ENCODE data around the gene MAN2A1.
A peak's percentile ranks its signal among the peaks of the same experiment; 100 is the strongest.

MAN2A1 gene

GRCh38 chr5:109844695-109845094, 155.0 kb downstream of the MAN2A1 start:
- no peak for DNase-seq (ENCODE audit: low read depth, low spot score)
- no peak overlapping the region for H3K4me3 ChIP-seq (ENCODE audit: low read length)

DNA sequence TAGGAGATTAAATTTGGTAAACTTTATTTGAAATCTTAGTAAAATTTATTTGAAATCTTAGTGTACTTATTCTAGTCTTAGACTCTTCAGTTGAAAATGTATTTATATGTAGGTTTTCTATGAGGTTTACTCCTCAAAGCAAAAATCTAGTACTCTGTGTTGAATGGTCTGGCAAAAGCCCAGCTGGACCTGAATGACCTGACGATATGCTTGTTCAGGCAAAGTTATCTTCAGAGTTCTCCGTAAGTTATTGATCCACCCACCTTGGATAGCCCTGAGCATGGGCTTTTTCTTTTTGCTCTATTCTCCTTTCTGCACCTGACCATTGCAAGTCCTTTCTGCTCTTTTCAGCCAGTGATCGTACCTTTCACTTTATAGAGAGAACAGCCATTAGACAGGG, 158.4 kb downstream of the MAN2A1 start:
- no peak overlapping the region for H3K4me3 ChIP-seq (ENCODE audit: low read length)
- no peak for DNase-seq (ENCODE audit: low read depth, low spot score)

GRCh38 chr5:109849478-109850088, 159.9 kb downstream of the MAN2A1 start:
- peak; percentile 71 for DNase-seq (ENCODE audit: low read depth, low spot score)
- H3K4me3 ChIP-seq (ENCODE audit: low read length), result no peak overlapping the region

GRCh38 chr5:109852371-109853155, 162.8 kb downstream of the MAN2A1 start:
- DNase-seq (ENCODE audit: low read depth, low spot score), result no peak
- H3K4me3 ChIP-seq (ENCODE audit: low read length), result no peak overlapping the region

DNA sequence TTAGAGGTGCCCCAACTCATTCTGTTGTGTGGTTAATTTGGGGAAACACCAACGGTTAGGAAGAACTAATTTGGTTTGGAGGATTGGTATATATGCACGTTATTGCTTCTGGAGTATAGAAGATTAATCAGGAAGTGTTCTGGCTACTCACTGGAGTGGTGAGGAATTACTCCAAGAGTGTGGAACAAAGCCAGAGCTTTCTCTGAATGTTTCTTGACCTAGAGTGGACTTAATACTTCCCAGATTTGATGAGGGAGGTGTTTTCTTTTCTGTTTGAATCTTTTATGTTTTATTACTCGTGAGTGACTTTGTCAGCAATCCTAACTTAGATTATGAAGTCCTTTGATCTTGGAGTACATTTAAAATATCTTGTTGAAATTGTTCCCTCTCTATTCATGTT, 163.7 kb downstream of the MAN2A1 start:
- no peak overlapping the region for H3K4me3 ChIP-seq (ENCODE audit: low read length)
- DNase-seq (ENCODE audit: low read depth, low spot score), result no peak

DNA sequence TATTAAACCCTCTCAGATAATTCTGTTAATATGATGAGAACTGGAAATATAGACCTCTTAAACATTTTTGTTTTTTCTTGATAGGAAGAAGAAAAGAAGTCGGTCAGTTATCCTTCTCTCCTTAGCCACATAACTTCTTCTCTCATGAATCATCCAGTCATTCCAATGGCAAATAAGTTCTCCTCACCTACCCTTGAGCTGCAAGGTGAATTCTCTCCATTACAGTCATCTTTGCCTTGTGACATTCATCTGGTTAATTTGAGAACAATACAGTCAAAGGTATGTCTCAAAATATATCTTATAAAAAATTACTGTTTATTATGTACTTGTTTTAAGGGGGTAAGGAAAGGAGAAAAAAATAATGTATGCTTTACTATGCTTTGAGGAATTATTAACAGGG, 165.3 kb downstream of the MAN2A1 start:
- no peak for DNase-seq (ENCODE audit: low read depth, low spot score)
- no peak overlapping the region for H3K4me3 ChIP-seq (ENCODE audit: low read length)

DNA sequence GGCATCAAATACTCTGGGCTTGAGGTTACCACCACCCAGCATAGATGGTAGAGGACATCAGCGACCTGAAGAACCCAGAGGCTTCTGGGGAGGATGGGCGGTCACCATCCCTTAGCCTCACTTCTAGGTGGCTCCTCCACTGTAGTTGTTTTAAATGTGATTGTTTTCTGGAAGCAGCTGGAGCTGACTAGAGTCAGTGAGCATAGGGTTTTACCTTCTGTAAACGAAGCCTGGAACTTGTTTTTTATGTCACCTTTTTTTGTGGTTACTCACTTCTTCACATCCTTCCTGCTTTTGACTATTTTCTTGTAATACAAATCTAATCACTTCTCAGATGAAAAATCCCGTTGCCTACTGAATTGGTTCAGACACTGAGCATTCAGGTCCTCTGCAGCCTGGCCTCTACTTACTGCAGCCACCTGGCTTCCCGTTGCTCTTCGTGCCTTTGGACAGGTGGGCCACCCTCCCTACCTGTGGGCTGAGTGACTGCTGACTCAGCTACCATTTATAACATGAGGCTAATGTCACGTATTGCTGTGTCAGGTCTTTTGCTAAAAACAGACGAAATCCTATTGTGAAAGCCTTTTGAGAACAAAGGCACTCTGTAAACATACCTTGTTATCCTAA, 167.8 kb downstream of the MAN2A1 start:
- peak; percentile 66 for DNase-seq (ENCODE audit: low read depth, low spot score)

GRCh38 chr5:109859537-109859936, 169.8 kb downstream of the MAN2A1 start:
- DNase-seq (ENCODE audit: low read depth, low spot score), result no peak
- H3K4me3 ChIP-seq (ENCODE audit: low read length), result no peak overlapping the region

More for the DNA sequence above, 167.8 kb downstream of the MAN2A1 start:
- H3K4me3 ChIP-seq (ENCODE audit: low read length), result no peak overlapping the region

- no peak overlapping the region for H3K4me3 ChIP-seq (ENCODE audit: low read length)
- DNase-seq (ENCODE audit: low read depth, low spot score), result no peak
Observed at GRCh38 chr5:109862301-109862700, 172.6 kb downstream of the MAN2A1 start.

DNA sequence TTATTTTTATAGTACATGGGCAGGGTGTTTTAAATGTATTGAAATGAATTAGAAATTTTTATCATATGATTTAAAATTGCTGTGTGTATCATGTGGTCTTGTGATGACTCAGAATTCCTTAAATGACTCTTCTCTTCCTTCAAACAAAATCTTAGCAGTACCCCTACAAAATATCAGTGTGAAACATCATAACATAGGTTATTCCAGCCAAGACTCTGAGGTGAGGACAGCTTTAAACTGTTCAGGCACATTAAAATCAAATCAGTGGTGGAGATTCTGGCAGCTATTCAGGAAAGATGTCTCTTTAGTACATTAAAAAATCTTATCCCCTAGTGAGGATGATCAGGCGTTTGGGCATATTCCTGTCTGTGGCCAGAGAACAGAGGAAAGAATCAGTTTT, 174.0 kb downstream of the MAN2A1 start:
- H3K4me3 ChIP-seq (ENCODE audit: low read length), result no peak overlapping the region

DNA sequence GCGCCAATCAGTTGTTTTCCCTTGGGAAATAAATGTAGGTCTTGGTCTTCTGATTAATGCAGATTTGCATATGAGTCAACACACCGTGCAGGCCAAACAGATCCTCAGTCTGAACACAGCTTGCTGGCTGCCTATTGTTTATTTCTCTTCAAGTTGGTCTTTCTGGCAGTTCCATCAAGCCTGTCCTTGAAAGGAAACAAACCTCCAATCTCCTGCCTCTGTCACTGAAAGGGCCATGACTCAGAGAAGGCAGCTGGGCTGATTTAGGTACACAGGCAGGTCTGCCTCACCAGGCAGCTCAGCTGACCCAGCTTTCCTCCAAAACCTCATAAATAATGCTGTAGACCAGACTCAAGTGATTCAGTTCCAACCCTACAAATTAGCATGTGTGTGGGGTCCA, 175.9 kb downstream of the MAN2A1 start:
- no peak overlapping the region for H3K4me3 ChIP-seq (ENCODE audit: low read length)
- DNase-seq (ENCODE audit: low read depth, low spot score), result no peak

More for the DNA sequence above, 174.0 kb downstream of the MAN2A1 start:
- DNase-seq (ENCODE audit: low read depth, low spot score), result no peak

- no peak overlapping the region for H3K4me3 ChIP-seq (ENCODE audit: low read length)
- DNase-seq (ENCODE audit: low read depth, low spot score), result no peak
Observed at GRCh38 chr5:109866051-109866450, 176.3 kb downstream of the MAN2A1 start.

DNA sequence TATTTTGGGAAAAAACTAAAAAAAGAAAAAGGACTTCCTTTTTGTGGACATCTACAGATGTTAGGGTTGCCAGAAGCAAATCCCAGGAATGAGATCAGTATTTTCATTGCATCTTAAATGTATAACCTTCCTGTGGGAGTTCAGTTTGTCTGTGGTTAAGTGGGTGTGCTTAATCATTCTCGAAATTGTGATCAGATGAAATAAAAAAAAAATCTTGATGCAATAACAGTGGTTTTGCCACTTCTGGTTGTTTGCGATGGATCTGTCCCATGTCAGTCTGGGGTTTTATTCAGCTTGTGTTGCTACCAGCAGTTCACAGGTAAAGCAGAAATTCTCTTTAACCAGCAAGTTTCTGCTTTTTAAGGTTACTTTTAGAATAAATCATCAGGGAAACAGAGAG, 179.0 kb downstream of the MAN2A1 start:
- H3K4me3 ChIP-seq (ENCODE audit: low read length), result no peak overlapping the region
- no peak for DNase-seq (ENCODE audit: low read depth, low spot score)

GRCh38 chr5:109873687-109874086, 184.0 kb downstream of the MAN2A1 start:
- no peak for DNase-seq (ENCODE audit: low read depth, low spot score)
- no peak overlapping the region for H3K4me3 ChIP-seq (ENCODE audit: low read length)

- no peak for DNase-seq (ENCODE audit: low read depth, low spot score)
- no peak overlapping the region for H3K4me3 ChIP-seq (ENCODE audit: low read length)
Observed at GRCh38 chr5:109874108-109874507, 184.4 kb downstream of the MAN2A1 start.

GRCh38 chr5:109876030-109876725, 186.5 kb downstream of the MAN2A1 start:
- peak; percentile 25 for DNase-seq (ENCODE audit: low read depth, low spot score)
- no peak overlapping the region for H3K4me3 ChIP-seq (ENCODE audit: low read length)

- DNase-seq (ENCODE audit: low read depth, low spot score), result no peak
- H3K4me3 ChIP-seq (ENCODE audit: low read length), result no peak overlapping the region
Observed at GRCh38 chr5:109876941-109877669, 187.4 kb downstream of the MAN2A1 start.

- no peak overlapping the region for H3K4me3 ChIP-seq (ENCODE audit: low read length)
- DNase-seq (ENCODE audit: low read depth, low spot score), result no peak
Observed at GRCh38 chr5:109877670-109878045, 187.9 kb downstream of the MAN2A1 start.

- DNase-seq (ENCODE audit: low read depth, low spot score), result no peak
- no peak overlapping the region for H3K4me3 ChIP-seq (ENCODE audit: low read length)
Observed at GRCh38 chr5:109878887-109879286, 189.2 kb downstream of the MAN2A1 start.
